Measurements from ENCODE around the gene CACNG8.
"Not testable (repeated sequence)": the region's sequence is repeated elsewhere in the genome, so short reads cannot be mapped to it uniquely, and the experiment has no call there.

The CACNG8 gene

DNA sequence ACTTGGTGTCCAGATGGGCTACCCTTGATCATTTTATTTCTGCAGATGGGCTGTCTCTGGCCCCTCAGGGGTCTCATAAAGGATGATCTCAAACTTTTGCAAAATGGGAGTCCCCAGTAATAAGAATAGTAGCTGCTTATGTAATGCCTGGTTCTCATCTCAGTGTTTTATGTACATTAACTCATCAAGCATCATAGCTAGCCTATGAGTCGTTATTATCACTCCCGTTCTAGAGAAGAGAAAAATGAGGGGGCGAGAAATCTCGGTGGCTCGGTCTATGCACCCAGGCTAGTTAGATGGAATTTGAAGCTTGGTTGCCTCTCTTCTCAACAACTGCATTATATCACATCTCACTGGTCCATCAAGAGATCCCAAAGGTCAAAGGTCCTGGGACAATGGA, 32.1 kb downstream of the CACNG8 start:
- no peak for DNase-seq

DNA sequence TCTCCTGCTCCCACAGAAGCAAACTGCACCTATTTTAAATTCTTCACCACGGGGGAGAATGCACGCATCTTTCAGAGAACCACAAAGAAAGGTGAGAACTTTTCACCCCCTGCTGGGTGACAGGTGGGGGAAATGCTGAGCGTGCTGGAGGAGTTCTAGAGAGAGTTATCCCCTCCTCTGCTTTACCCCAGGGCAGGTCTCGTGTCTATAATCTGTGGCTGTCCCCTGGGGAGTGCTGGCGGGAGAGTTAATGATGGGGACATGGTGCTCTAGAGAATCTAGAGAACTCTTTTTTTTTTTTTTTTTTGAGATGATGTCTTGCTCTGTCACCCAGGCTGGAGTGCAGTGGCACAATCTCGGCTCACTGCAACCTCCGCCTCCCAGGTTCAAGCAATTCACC, 35.5 kb downstream of the CACNG8 start:
- DNase-seq = no peak

DNA sequence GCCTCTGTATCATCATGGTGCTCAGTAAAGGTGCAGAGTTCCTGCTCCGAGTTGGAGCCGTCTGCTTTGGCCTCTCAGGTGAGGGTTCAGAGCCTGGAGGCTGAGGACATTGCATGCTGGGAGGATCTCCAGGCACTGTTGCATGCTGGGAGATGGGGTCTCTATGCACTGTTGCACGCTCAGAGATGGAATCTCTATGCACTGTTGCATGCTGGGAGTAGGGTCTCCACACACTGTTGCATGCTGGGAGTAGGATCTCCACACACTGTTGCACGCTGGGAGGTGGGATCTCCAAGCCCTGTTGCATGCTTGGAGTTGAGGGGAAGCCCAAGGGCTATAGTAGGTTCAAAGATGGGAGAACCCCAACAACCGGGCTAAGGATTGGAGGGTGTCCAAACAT, 37.0 kb downstream of the CACNG8 start:
- no peak for DNase-seq

DNA sequence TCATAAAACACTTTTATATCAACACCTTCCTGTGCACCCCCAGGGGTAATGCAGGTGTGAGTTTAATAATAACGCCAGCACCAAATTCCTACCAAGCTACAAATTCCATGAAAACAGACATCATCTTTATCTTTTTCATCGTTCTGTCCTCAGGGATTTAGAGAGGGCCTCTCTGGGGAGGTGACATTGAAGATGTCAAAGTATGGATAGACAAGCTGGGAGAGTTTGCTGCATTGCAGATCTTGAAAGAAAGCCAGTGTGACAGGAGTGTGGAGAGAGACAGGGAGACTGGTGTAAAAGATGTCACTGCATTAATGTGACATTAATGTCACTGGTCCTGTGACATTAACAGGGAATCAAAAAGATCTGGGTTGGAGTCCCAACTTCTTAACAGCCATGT, 38.8 kb downstream of the CACNG8 start:
- no peak for DNase-seq

DNA sequence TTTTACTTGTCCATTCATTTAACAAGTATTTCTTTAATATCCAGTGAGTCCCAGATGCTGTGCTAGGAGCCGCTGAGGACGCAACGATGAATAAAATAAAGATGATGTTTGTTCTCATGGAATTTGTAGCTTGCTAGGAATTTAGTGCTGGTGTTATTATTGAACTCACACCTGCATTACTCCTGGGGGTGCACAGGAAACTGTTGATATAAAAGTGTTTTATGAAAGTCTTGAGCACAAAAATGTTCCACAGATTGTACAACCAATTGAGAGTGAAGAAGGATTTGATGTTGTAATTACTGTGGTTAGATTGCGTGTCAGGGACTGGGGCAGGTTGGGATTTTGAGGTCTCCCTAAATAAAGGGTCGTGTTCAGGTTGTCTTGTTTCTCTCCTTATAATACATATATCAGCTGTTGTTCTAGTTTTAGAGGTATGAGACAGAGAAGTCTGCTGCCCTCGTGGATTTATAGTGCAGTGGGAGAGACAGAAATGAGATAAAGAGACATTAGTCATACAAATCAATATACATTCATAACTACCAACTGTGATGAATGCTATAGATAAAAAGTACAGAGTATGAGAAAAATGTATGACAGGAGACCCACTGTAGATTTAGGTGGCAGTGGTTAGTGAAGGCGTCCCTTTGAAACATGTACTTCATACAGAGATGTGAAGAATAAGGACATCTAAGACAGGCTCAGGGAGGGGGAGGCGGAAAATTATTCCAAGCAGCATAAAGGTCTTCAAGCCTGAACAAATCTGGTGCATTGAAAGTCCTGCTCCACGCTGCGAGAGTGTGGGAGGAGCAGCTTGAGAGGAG, 40.0 kb downstream of the CACNG8 start:
- DNase-seq = no peak

DNA sequence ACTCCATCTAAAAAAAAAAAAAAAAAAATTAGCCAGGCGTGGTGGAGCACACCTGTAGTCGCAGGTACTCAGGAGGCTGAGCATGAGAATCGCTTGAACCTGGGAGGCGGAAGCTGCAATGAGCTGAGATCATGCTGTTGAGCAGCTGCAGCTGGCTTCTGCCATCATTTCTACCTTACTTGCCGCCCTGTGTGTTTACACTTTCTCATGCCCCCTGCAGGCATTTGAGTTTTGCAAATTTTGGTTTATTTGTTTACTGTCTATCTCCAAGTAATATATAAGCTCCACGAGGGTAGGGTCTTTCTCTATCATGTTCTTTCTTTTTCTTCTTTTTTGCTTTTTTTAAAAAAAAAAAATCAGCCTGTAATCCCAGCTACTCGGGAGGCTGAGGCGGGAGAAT, 46.7 kb downstream of the CACNG8 start:
- DNase-seq = no peak

DNA sequence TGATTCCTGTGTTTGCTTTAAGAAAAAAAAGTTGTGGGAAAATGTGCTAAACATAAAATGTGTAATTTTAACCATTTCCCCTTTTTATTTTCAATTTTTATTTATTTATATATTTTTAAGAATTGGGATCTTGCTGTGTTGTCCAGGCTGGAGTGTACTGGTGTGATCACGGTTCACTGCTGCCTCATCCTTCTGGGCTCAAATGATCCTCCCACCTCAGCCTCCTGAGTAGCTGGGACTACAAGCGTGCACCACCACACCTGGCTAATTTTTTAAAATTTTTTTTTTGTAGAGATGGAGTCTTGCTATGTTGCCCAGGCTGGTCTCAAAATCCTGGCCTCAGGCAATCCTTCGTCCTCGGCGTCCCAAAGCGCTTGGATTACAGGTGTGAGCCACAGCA, 47.7 kb downstream of the CACNG8 start:
- DNase-seq = no peak

DNA sequence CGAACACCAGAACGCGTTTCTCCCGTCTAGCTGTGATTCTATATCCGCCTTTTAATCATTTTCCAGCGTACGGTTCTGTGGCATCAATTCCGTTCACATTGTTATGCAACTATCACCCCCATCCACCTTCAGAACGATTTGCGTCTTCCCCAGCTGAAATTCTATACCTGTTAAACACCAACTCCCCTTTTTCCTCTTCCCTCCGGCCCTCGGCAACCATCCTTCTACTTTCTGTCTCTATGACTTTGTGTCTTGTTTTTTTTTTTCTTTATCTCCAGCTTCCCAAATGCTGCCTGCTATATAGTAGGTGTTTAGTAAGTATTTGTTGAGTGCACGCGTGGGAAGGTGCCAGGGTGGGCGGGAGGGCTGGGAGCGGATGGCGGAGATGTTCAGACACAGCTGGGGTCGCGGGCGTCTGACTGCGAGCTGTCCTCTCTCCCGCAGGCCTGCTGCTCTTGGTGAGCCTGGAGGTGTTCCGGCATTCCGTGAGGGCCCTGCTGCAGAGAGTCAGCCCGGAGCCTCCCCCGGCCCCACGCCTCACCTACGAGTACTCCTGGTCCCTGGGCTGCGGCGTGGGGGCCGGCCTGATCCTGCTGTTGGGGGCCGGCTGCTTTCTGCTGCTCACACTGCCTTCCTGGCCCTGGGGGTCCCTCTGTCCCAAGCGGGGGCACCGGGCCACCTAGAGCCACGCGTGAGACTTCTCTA, 48.9 kb downstream of the CACNG8 start:
- no peak for DNase-seq

DNA sequence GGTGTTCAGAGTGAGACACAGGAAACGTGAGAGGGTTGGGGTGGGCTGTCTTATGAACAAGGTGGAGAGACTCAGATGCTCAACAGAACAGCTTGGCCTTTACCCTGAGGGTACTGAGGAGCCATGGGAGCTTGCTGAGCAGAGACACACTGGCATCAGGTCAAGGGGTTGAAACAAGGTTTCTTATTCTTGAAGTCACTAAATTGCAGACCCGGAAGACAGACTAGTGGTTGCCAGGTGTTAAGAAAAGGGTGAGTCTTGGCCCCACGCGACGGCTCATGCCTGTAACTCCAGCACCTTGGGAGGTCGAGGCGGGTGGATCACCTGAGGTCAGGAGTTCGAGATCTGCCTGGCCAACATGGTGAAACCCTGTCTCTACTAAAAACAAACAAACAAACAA, 51.1 kb downstream of the CACNG8 start:
- DNase-seq = no peak

DNA sequence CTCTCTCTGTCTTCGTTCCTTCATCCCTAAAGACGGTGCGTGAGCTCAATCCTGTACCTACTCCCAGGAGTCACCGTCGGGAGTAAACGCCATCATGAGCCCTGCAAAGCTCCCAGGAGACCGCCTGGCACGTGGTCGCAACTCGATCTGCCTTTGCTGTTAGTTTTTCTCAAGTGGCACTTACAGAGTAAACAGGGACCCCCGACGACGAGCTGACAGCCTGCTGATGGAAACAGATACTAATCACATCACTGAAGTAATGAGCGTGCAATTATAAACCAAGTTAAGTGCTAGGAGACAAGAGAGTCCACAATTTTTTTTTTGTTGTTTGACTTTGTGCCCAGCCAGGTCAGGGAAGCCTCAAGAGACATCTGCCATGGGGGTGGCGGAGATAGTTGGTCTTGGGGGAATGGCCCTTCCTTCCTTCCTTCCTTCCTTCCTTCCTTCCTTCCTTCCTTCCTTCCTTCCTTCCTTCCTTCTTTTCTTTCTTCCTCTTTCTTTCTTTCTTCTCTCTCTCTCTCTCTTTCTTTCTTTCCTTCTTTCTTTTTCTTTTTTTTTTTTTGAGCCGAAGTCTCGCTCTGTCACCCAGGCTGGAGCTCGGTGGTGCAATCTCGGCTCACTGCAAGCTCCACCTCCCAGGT, 52.3 kb downstream of the CACNG8 start:
- peak; percentile 72 for DNase-seq

DNA sequence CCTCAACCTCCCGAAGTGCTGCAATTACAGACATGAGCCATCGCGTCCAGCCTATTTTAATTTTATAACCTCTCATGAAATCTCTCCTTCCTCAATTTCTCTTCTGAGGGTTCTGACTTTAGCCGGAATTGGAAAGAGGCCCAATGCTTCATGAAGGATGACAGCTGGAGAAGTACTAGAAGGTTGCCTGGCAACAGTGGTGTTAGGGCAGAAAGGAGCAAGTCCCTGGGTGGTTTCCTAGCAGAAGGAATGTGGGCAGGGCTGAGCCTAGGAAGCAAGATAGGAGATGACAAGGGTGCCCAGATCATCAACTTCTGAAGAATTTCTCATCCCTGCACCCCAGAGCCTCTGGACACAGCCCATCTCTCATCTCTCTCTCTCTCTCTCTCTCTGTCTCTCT, 54.5 kb downstream of the CACNG8 start:
- DNase-seq = peak; percentile 24

DNA sequence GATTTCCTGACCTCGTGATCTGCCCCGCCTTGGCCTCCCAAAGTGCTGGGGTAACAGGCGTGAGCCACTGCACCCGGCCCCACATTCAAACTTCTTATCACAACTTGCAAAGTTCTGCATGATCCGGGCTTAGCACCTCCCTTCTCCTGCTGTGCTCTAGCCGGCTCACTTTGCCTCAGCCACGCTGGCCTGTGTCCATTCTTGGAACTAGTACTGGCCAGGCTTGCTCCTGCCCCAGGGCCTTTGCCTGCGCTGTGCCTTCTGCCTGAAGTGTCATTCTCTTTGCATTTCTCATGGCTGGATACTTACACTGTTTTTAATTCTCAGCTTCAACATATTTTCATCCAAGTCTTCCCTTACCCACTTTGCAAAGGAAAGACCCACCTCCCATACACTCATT, 58.6 kb downstream of the CACNG8 start:
- DNase-seq = no peak

DNA sequence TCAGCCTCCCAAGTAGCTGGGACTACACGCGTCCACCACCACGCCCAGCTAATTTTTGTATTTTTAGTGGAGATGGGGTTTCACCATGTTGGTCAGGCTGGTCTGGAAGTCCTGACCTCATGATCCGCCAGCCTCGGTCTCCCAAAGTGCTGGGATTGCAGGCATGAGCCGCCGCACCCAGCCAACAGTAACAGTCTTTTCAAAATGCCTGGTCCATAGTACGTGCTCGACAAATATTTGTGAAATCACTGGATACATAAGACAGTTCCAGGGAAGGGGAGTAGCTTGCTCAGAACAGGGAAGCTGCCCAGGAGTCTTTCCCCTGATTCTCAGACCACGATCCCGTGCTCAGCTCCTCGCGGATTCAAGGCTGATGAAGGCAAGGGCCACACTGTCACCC, 59.2 kb downstream of the CACNG8 start:
- DNase-seq = no peak

DNA sequence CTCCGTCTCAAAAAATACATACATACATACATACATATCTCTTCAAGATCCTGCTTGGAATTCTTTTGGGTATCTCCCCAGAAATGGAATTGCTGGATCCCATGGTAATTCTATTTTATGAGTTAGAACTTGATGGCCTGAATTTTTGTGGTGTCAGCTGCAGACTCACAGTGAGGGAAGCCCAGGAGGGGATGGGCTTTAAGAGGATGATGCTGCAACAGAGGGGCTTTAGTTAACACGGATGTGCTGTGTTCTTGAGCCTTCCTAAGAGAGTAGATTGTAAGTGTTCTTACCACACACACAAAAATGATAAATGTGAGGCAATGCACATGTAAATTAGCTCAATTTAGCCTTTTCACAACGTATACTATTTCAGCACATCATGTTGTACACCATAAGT, 60.5 kb downstream of the CACNG8 start:
- DNase-seq = no peak

DNA sequence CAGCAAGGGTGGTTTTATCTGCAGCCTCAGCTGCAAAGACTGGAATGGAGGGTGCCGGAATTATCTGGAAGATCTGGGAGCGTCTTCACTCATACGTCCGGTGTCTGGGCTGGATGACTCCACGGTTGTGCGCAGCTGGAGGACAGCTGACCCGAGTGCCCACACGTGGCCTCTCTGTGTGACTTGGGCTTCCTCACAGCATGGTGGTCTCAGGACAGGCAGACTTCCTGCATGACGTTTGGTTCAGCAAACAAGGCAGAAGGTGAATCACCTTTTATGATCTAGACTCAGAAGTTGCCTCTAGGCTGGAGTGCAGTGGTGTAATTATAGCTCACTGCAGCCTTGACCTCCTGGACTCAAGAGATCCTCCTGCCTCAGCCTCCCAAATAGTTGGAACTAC, 61.9 kb downstream of the CACNG8 start:
- DNase-seq = no peak

DNA sequence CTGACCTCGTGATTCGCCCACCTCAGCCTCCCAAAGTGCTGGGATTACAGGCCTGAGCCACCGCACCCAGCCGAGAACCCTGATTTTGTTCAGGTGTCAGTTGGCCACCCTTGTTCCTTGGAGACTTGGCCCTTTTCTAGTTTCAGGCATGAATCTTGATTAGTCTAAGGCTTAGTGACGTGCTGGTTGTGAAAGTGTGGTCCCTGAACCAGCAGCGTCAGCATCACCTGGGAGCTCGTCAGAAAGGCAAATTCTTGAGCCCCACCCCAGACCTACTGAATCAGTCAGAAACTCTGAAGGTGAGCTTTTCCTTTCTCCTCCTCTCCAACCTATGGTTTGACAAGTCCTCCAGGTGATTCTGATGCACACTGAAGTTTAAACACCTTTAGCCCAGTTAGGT, 63.9 kb downstream of the CACNG8 start:
- no peak for DNase-seq

DNA sequence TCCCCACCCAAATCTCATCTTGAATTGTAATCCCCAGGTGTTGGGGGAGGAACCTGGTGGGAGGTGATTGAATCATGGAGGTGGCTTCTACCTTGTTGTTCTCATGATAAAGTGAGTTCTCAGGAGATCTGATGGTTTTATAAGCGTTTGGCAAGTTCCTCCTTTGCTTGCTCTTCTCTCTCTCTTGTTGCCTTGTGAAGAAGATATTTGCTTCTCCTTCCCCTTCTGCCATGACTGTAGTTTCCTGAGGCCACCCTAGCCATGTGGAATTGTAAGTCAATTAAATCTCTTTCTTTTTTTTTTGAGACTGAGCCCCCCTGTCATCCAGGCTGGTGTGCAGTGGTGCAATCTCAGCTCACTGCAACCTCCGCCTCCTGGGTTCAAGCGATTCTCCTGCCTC, 66.6 kb downstream of the CACNG8 start:
- DNase-seq = no peak

DNA sequence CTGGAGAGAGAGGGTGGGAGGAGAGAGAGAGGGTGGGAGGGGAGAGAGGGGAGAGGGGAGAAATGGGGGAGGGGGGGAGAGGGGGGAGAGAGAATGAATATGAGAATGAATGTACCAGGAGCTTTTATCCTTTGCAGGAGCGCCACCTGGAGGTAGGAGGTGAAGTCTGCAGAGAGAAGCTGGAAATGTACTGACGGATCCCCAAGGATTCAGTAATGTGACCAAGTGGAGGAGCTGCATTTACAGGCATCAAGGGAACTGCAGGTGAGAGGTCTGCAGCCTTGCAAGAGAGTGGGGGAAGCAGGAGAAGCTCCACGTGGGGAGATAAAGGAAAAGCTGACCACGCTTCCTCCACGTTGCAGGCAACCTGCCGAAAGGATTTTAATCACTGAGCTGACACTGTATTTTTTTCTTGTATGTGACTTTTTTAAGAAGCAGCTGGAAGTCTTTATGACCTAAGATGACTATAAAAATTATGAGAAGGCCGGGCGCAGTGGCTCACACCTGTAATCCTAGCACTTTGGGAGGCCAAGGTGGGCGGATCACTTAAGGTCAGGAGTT, 67.3 kb downstream of the CACNG8 start:
- DNase-seq = peak; percentile 49

DNA sequence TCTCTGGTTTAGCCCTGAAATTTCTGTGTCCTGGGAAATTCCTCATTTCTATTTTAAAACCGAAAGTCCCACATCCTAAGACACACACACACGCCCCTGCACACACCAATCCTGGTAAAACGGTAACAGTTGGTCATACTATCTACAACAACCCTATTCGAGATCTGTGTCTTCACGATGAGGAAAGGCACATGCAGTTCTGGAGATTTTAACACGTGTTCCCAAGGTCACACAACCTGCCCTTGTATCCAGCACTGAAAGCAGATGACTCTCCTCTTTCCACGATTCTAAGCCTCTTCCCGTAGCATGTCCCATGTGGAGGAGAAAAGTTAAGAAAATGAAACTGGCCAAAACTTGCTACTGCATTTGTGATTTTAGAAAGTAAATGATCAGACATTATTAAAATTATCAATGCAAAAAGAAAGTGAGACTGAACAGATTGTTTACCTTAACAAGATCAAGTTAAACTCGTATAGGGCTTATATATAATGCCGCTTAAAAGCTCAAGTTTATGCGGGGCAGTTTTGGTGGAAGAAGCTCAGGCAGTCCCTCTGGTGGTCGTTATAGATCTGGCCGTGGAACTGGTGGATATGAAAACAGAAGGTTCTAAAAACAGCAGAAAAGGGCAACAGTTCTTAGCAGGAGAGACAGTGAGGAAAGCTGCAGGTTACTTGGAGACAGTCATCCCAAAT, 68.3 kb downstream of the CACNG8 start:
- peak; percentile 6 for DNase-seq

DNA sequence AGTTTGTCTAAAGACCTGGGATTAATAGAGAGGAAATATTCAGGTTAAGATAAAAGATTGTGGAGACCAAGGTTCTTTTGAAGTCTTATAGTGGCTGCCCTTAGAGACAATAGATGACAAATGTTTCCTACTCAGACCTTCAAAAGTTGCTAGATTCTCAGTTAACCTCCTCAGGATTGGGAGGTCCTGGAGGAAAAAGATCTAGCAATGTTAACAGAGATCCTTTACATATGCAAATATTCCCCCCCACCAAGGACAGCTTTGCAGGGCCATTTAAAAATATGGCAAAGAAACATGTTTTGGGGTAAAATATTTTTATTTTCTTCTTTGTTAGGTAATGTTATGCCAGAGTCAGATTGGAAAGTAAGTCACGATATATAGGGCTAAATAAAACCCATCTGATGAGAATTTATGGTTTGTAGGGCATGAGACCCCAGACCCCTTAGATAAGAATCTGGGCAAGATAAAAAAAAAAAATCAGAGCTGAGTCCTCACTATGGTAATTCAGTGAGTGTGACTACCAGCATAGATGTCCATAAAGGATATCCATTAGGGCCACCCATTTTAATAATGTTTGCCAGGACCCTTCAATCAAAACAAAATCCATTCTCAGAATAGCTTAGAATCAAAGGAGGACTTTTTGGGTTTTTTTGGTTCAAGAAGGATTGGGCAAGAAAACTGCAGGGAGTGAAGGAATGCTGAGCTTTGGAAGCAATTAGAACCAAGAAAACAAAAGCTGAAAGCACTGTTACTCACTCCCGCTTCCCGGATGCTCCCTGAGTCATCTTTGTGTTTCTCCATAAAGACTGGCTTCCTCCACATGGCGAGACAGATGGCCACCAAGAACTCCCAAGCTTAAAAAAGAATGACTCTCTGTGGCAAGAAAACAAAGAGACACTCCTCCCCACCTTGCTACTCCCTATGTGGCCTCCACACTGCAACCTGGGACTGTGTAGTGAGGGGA, 72.8 kb downstream of the CACNG8 start:
- DNase-seq = no peak

DNA sequence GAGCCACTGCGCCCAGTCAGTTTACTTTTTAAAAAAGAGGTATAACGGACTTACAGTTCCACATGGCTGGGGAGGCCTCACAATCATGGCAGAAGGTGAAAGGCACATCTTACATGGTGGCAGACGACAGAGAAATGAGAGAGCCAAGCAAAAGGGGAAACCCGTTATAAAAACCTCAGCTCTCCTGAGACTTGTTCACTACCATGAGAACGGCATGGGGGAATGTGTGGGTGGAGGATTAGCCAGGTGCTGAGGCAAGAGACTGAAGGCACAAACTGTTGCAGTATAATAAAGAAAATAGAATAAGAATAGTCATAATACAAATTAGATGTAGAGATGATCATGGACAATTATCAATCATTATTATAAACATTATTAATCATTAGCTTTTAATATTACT, 73.8 kb downstream of the CACNG8 start:
- DNase-seq = not testable (repeated sequence)
